ENCODE results near the gene B4GALNT1. TPM values are rescaled to one million over a fixed set of nuclear protein-coding genes. Genes with fewer than 3 reads are reported as not detected.

B4GALNT1 gene
- total and polyA plus RNA-seq, 7 experiments from 2014 or later, result 1.4 TPM; not detected in 6

GRCh38 chr12:57625261-57626032 is 7.6 kb downstream of the B4GALNT1 start:
- CTCF ChIA-PET, result interaction anchor here (0.8 to 1.7 kb wide), 4 partner anchors 41 to 167 kb away, joined by 3 to 8 read pairs (median 3); no protein-coding TSS in a partner anchor
- Histone ChIP-seq H3K27me3 (ENCODE audit: control insufficient read depth in 2 of 2, insufficient read depth in 2 of 2, low read length in 2 of 2) (peaks cover 12 to 53% of the 10 kb centered on the region in 2 donors), H3K9me3 (ENCODE audit: control insufficient read depth in 2 of 3, low read length in 3 of 3) (no peaks in the 10 kb centered on the region), H3K36me3 (ENCODE audit: control insufficient read depth in 2 of 3, insufficient read depth in 3 of 3, low read length in 3 of 3) (no peaks in the 10 kb centered on the region), H3K27ac (ENCODE audit: low read depth, low read length) (no peak overlapping the region), H3K4me3 (ENCODE audit: low read length) (no peak overlapping the region), H3K4me1 (ENCODE audit: control insufficient read depth in 2 of 2, insufficient read depth in 2 of 2, low read length in 2 of 2) (peaks cover 13 to 18% of the 10 kb centered on the region in 2 donors)
- no peaks in the 10 kb centered on the region for H3K9me3 Mint-ChIP-seq
- no peak for ATAC-seq
- H3K4me1 Mint-ChIP-seq, result peaks cover 16 to 33% (median 19%) of the 10 kb centered on the region in 7 donors
- peak in 1 of 9 donors; percentile 14 for DNase-seq
- no peak overlapping the region for H3K4me3 Mint-ChIP-seq
- H3K36me3 Mint-ChIP-seq, result peaks cover 0 to 5% (median 0%) of the 10 kb centered on the region in 5 donors
- POLR2A ChIA-PET, result interaction anchor here (1.1 kb wide), 2 partner anchors 9 to 41 kb away, joined by 3 read pairs; no protein-coding TSS in a partner anchor
- intact Hi-C loops (cut with micrococcal nuclease), result loop anchor here in 1 of 2 donors (10.0 kb wide), 1 partner anchor 381 kb away; no protein-coding TSS in a partner anchor
- H3K27ac Mint-ChIP-seq, result no peak overlapping the region
- peaks cover 82 to 98% (median 86%) of the 10 kb centered on the region in 5 donors for H3K27me3 Mint-ChIP-seq

GRCh38 chr12:57624441-57625220 is 8.4 kb downstream of the B4GALNT1 start:
- ChIA-PET POLR2A (interaction anchor here (1.1 kb wide), 2 partner anchors 10 to 40 kb away, joined by 3 read pairs; no protein-coding TSS in a partner anchor), CTCF (interaction anchor here (0.9 to 1.7 kb wide), 2 partner anchors 41 to 101 kb away, joined by 3 to 8 read pairs; no protein-coding TSS in a partner anchor)
- H3K4me1 Mint-ChIP-seq, result peaks cover 19 to 39% (median 24%) of the 10 kb centered on the region in 7 donors
- H3K4me3 Mint-ChIP-seq, result no peak overlapping the region
- Histone ChIP-seq H3K27me3 (ENCODE audit: control insufficient read depth in 2 of 2, insufficient read depth in 2 of 2, low read length in 2 of 2) (peaks cover 17 to 61% of the 10 kb centered on the region in 2 donors), H3K4me3 (ENCODE audit: low read length) (no peak overlapping the region), H3K27ac (ENCODE audit: low read depth, low read length) (no peak overlapping the region), H3K36me3 (ENCODE audit: control insufficient read depth in 2 of 3, insufficient read depth in 3 of 3, low read length in 3 of 3) (no peaks in the 10 kb centered on the region), H3K4me1 (ENCODE audit: control insufficient read depth in 2 of 2, insufficient read depth in 2 of 2, low read length in 2 of 2) (peaks cover 16 to 26% of the 10 kb centered on the region in 2 donors), H3K9me3 (ENCODE audit: control insufficient read depth in 2 of 3, low read length in 3 of 3) (no peaks in the 10 kb centered on the region)
- H3K9me3 Mint-ChIP-seq, result no peaks in the 10 kb centered on the region
- peaks cover 0 to 5% (median 0%) of the 10 kb centered on the region in 5 donors for H3K36me3 Mint-ChIP-seq
- intact Hi-C loops (cut with micrococcal nuclease), result loop anchor here in 1 of 2 donors (10.0 kb wide), 1 partner anchor 380 kb away; no protein-coding TSS in a partner anchor
- DNase-seq (peak in 1 of 9 donors; percentile 15), ATAC-seq (no peak)
- H3K27me3 Mint-ChIP-seq, result peaks cover 81 to 98% (median 86%) of the 10 kb centered on the region in 5 donors
- H3K27ac Mint-ChIP-seq, result no peak overlapping the region

GRCh38 chr12:57623811-57624390 is 9.1 kb downstream of the B4GALNT1 start:
- Histone ChIP-seq H3K27ac (ENCODE audit: low read depth, low read length) (no peak overlapping the region), H3K36me3 (ENCODE audit: control insufficient read depth in 2 of 3, insufficient read depth in 3 of 3, low read length in 3 of 3) (no peaks in the 10 kb centered on the region), H3K27me3 (ENCODE audit: control insufficient read depth in 2 of 2, insufficient read depth in 2 of 2, low read length in 2 of 2) (peaks cover 17 to 61% of the 10 kb centered on the region in 2 donors), H3K4me3 (ENCODE audit: low read length) (no peak overlapping the region), H3K9me3 (ENCODE audit: control insufficient read depth in 2 of 3, low read length in 3 of 3) (no peaks in the 10 kb centered on the region), H3K4me1 (ENCODE audit: control insufficient read depth in 2 of 2, insufficient read depth in 2 of 2, low read length in 2 of 2) (peaks cover 20 to 30% of the 10 kb centered on the region in 2 donors)
- peaks cover 0 to 5% (median 0%) of the 10 kb centered on the region in 5 donors for H3K36me3 Mint-ChIP-seq
- intact Hi-C loops (cut with micrococcal nuclease), result loop anchor here in 1 of 2 donors (10.0 kb wide), 1 partner anchor 379 kb away; no protein-coding TSS in a partner anchor
- H3K27ac Mint-ChIP-seq, result no peak overlapping the region
- ATAC-seq, result no peak
- ChIA-PET POLR2A (no interaction called here), CTCF (interaction anchor here (0.7 to 1.7 kb wide), 2 partner anchors 41 to 42 kb away, joined by 3 to 8 read pairs; no protein-coding TSS in a partner anchor)
- DNase-seq, result peak in 1 of 9 donors; percentile 8
- no peaks in the 10 kb centered on the region for H3K9me3 Mint-ChIP-seq
- peaks cover 22 to 44% (median 29%) of the 10 kb centered on the region in 7 donors for H3K4me1 Mint-ChIP-seq
- peak overlapping the region in 1 of 10 donors; percentile 9 for H3K4me3 Mint-ChIP-seq
- peaks cover 84 to 99% (median 89%) of the 10 kb centered on the region in 5 donors for H3K27me3 Mint-ChIP-seq

GRCh38 chr12:57623385-57623784 is 9.6 kb downstream of the B4GALNT1 start:
- Mint-ChIP-seq H3K27me3 (peaks cover 81 to 99% (median 86%) of the 10 kb centered on the region in 5 donors), H3K9me3 (no peaks in the 10 kb centered on the region), H3K27ac (no peak overlapping the region), H3K4me1 (peaks cover 23 to 44% (median 30%) of the 10 kb centered on the region in 7 donors), H3K4me3 (no peak overlapping the region), H3K36me3 (peaks cover 0 to 5% (median 0%) of the 10 kb centered on the region in 5 donors)
- ChIA-PET POLR2A (no interaction called here), CTCF (interaction anchor here (0.7 to 1.7 kb wide), 3 partner anchors 40 to 165 kb away, joined by 3 to 8 read pairs (median 6); no protein-coding TSS in a partner anchor)
- Histone ChIP-seq H3K4me1 (ENCODE audit: control insufficient read depth in 2 of 2, insufficient read depth in 2 of 2, low read length in 2 of 2) (peaks cover 20 to 30% of the 10 kb centered on the region in 2 donors), H3K4me3 (ENCODE audit: low read length) (no peak overlapping the region), H3K36me3 (ENCODE audit: control insufficient read depth in 2 of 3, insufficient read depth in 3 of 3, low read length in 3 of 3) (no peaks in the 10 kb centered on the region), H3K27ac (ENCODE audit: low read depth, low read length) (no peak overlapping the region), H3K27me3 (ENCODE audit: control insufficient read depth in 2 of 2, insufficient read depth in 2 of 2, low read length in 2 of 2) (peaks cover 17 to 57% of the 10 kb centered on the region in 2 donors), H3K9me3 (ENCODE audit: control insufficient read depth in 2 of 3, low read length in 3 of 3) (no peaks in the 10 kb centered on the region)
- intact Hi-C loops (cut with micrococcal nuclease), result loop anchor here in 1 of 2 donors (10.0 kb wide), 1 partner anchor 379 kb away; no protein-coding TSS in a partner anchor
- ATAC-seq (no peak), DNase-seq (no peak)

GRCh38 chr12:57622293-57623245 is 10.4 kb downstream of the B4GALNT1 start:
- ChIA-PET POLR2A (interaction anchor here (1.0 kb wide), 1 partner anchor 39 kb away, joined by 5 read pairs; no protein-coding TSS in a partner anchor), CTCF (interaction anchor here (0.6 to 4.0 kb wide), 5 partner anchors 39 to 283 kb away, joined by 3 to 72 read pairs (median 4); no protein-coding TSS in a partner anchor)
- no peaks in the 10 kb centered on the region for H3K9me3 ChIP-seq (ENCODE audit: control insufficient read depth in 2 of 3, low read length in 3 of 3)
- H3K27me3 ChIP-seq (ENCODE audit: control insufficient read depth in 2 of 2, insufficient read depth in 2 of 2, low read length in 2 of 2), result peaks cover 17 to 54% of the 10 kb centered on the region in 2 donors
- Mint-ChIP-seq H3K27me3 (peaks cover 82 to 99% (median 88%) of the 10 kb centered on the region in 5 donors), H3K36me3 (peaks cover 0 to 5% (median 0%) of the 10 kb centered on the region in 5 donors), H3K27ac (no peak overlapping the region), H3K4me3 (peak overlapping the region in 9 of 10 donors; percentile 8 to 87 (median 79)), H3K4me1 (peaks cover 21 to 38% (median 30%) of the 10 kb centered on the region in 7 donors), H3K9me3 (no peaks in the 10 kb centered on the region)
- ATAC-seq (no peak), DNase-seq (peak in 1 of 9 donors; percentile 16)
- H3K4me1 ChIP-seq (ENCODE audit: control insufficient read depth in 2 of 2, insufficient read depth in 2 of 2, low read length in 2 of 2), result peaks cover 20 to 30% of the 10 kb centered on the region in 2 donors
- intact Hi-C loops (cut with micrococcal nuclease), result loop anchor here in 1 of 2 donors (10.0 kb wide), 1 partner anchor 378 kb away; no protein-coding TSS in a partner anchor
- no peak overlapping the region for H3K4me3 ChIP-seq (ENCODE audit: low read length)
- H3K36me3 ChIP-seq (ENCODE audit: control insufficient read depth in 2 of 3, insufficient read depth in 3 of 3, low read length in 3 of 3), result no peaks in the 10 kb centered on the region
- no peak overlapping the region for H3K27ac ChIP-seq (ENCODE audit: low read depth, low read length)

All from naive thymus-derived CD4-positive, alpha-beta T cell (primary cell).